COLO829 (cell line): ENCODE results near the gene COL12A1.
A peak's percentile ranks its signal among the peaks of the same experiment; 100 is the strongest.

Experiments used
- DNase-seq: peaks from one replicate; pipeline ENCODE4 v3.0.0; 2012; ENCODE audit warnings: low spot score

Gene COL12A1

GRCh38 chr6:75176076-75176582 lies 29.7 kb downstream of the COL12A1 start:
- DNase-seq, result no peak

GRCh38 chr6:75171986-75172385 lies 33.9 kb downstream of the COL12A1 start:
- DNase-seq, result no peak

GRCh38 chr6:75171567-75171966 lies 34.3 kb downstream of the COL12A1 start:
- DNase-seq, result no peak

GRCh38 chr6:75170691-75171560 lies 34.9 kb downstream of the COL12A1 start:
- DNase-seq, result peak; percentile 61

GRCh38 chr6:75169689-75170586 lies 35.9 kb downstream of the COL12A1 start:
- DNase-seq, result no peak

- DNase-seq, result no peak
Measured at GRCh38 chr6:75167851-75168250, 38.0 kb downstream of the COL12A1 start.

- no peak for DNase-seq
Measured at GRCh38 chr6:75167325-75167724, 38.5 kb downstream of the COL12A1 start.

GRCh38 chr6:75166773-75167172 lies 39.1 kb downstream of the COL12A1 start:
- no peak for DNase-seq

- DNase-seq, result no peak
Measured at GRCh38 chr6:75166236-75166635, 39.6 kb downstream of the COL12A1 start.

- DNase-seq, result no peak
Measured at GRCh38 chr6:75158176-75158575, 47.7 kb downstream of the COL12A1 start.

- no peak for DNase-seq
Measured at GRCh38 chr6:75157336-75157735, 48.5 kb downstream of the COL12A1 start.

- no peak for DNase-seq
Measured at GRCh38 chr6:75156186-75156878, 49.5 kb downstream of the COL12A1 start.

GRCh38 chr6:75155631-75156030 lies 50.2 kb downstream of the COL12A1 start:
- DNase-seq, result no peak

GRCh38 chr6:75154973-75155372 lies 50.9 kb downstream of the COL12A1 start:
- DNase-seq, result peak; percentile 20

GRCh38 chr6:75150685-75151412 lies 55.0 kb downstream of the COL12A1 start:
- no peak for DNase-seq

GRCh38 chr6:75149696-75150095 lies 56.2 kb downstream of the COL12A1 start:
- DNase-seq, result no peak

GRCh38 chr6:75149240-75149639 lies 56.6 kb downstream of the COL12A1 start:
- no peak for DNase-seq

- no peak for DNase-seq
Measured at GRCh38 chr6:75147512-75147911, 58.3 kb downstream of the COL12A1 start.

GRCh38 chr6:75145976-75146375 lies 59.9 kb downstream of the COL12A1 start:
- DNase-seq, result no peak

GRCh38 chr6:75145211-75145610 lies 60.6 kb downstream of the COL12A1 start:
- DNase-seq, result no peak

GRCh38 chr6:75144386-75144785 lies 61.5 kb downstream of the COL12A1 start:
- DNase-seq, result no peak
